ENCODE data around the gene CHAT. TPM values are rescaled to one million over a fixed set of nuclear protein-coding genes. Genes with fewer than 3 reads are reported as not detected.

Gene CHAT
- total and polyA plus RNA-seq, 2 donors (not counting 3 experiments of a cell fraction or from before 2014, with no cell fraction given) = not detected

DNA sequence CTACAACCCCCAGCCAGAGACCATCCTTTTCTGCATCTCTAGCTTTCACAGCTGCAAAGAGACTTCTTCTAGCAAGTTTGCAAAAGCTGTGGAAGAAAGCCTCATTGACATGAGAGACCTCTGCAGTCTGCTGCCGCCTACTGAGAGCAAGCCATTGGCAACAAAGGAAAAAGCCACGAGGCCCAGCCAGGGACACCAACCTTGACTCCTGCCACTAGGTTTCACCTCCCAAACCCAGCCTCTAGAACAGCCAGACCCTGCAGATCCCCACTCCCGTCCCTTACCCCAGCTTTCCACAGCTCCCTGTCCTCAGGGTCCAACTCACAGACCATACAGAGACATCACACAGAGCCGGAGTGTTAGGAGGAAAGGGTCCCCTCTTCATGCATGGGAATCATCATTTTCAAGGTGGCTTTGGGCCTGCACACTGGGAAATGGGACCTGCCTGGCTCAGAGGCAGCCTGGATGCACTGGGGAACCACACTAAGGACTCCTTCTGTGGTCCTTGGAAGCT lies 51.1 kb downstream of the CHAT start:
- Histone ChIP-seq H3K4me3 (replicated peaks in 1 of 3; ENCODE audit: insufficient read depth in 1 of 3, low read depth in 1 of 3, low read length in 3 of 3) (no peak overlapping the region), H3K9ac (replicated peaks; ENCODE audit: extremely low read depth, insufficient read depth, low read length) (no peak overlapping the region), H3K4me1 (ENCODE audit: control insufficient read depth, extremely low read depth, insufficient read depth, low read length) (no peaks in the 10 kb centered on the region), H3K79me2 (ENCODE audit: control insufficient read depth, insufficient read depth, low read length) (no peaks in the 10 kb centered on the region), H3K9me1 (replicated peaks; ENCODE audit: control insufficient read depth, extremely low read depth, insufficient read depth, low read length) (no peaks in the 10 kb centered on the region), H4K20me1 (replicated peaks; ENCODE audit: control insufficient read depth, extremely low read depth, insufficient read depth, low read length) (no peaks in the 10 kb centered on the region), H3K27me3 (ENCODE audit: control insufficient read depth in 2 of 2, insufficient read depth in 2 of 2, low read length in 2 of 2) (peaks cover 0 to 2% of the 10 kb centered on the region in 2 experiments), H3K9me3 (replicated peaks; ENCODE audit: control insufficient read depth, insufficient read depth, low read length) (no peaks in the 10 kb centered on the region), H3K4me2 (ENCODE audit: insufficient read depth, low read length) (no peak overlapping the region), H3K36me3 (ENCODE audit: control insufficient read depth in 2 of 2, extremely low read depth in 1 of 2, insufficient read depth in 2 of 2, low read length in 2 of 2) (no peaks in the 10 kb centered on the region), H2AFZ (ENCODE audit: low read depth, low read length) (no peak overlapping the region), H3K27ac (ENCODE audit: insufficient read depth, low read depth, low read length) (no peak overlapping the region)
- intact Hi-C loops (cut with micrococcal nuclease) = no loop called here
- POLR2A ChIA-PET = no interaction called here
- DNase-seq (ENCODE audit: low read depth, low spot score) (no peak), FAIRE-seq (no peak)
- TF ChIP-seq, protein P1, sequence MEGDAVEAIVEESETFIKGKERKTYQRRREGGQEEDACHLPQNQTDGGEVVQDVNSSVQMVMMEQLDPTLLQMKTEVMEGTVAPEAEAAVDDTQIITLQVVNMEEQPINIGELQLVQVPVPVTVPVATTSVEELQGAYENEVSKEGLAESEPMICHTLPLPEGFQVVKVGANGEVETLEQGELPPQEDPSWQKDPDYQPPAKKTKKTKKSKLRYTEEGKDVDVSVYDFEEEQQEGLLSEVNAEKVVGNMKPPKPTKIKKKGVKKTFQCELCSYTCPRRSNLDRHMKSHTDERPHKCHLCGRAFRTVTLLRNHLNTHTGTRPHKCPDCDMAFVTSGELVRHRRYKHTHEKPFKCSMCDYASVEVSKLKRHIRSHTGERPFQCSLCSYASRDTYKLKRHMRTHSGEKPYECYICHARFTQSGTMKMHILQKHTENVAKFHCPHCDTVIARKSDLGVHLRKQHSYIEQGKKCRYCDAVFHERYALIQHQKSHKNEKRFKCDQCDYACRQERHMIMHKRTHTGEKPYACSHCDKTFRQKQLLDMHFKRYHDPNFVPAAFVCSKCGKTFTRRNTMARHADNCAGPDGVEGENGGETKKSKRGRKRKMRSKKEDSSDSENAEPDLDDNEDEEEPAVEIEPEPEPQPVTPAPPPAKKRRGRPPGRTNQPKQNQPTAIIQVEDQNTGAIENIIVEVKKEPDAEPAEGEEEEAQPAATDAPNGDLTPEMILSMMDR (IDR thresholded peaks at IDR 0.05; ENCODE audit: extremely low read depth in 1 of 2, insufficient read depth in 1 of 2, low read depth in 1 of 2, low read length in 2 of 2) = no peak
- TF ChIP-seq JUN (IDR thresholded peaks at IDR 0.05; ENCODE audit: borderline replicate concordance, insufficient read depth, insufficient read length, low read depth) (no peak), POLR2AphosphoS5 (IDR thresholded peaks at IDR 0.05; ENCODE audit: insufficient read depth, low read depth, low read length) (no peak), EZH2 (IDR thresholded peaks at IDR 0.05; ENCODE audit: borderline replicate concordance, low read depth, low read length, severe bottlenecking) (no peak), POLR2A (IDR thresholded peaks at IDR 0.05; ENCODE audit: low read depth, low read length) (no peak), GATA2 (IDR thresholded peaks at IDR 0.05; ENCODE audit: insufficient read depth, insufficient read length, low read depth, low read length) (no peak), FOS (IDR thresholded peaks at IDR 0.05; ENCODE audit: borderline replicate concordance, insufficient read depth, low read length) (no peak), MYC (IDR thresholded peaks at IDR 0.05; ENCODE audit: low read depth, low read length) (no peak)
- TF ChIP-seq, protein P2, sequence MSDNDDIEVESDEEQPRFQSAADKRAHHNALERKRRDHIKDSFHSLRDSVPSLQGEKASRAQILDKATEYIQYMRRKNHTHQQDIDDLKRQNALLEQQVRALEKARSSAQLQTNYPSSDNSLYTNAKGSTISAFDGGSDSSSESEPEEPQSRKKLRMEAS (IDR thresholded peaks at IDR 0.05; ENCODE audit: insufficient read depth, insufficient read length) = no peak
- dilution Hi-C loops (cut with MboI; ENCODE audit: extremely low pct_ligation_motif_present, low sequenced_read_pairs) = no loop called here
- CTCF ChIA-PET = no interaction called here
- no TSS peak for BruUV-seq (replicated peaks)
